Measurements from ENCODE around the gene KRTAP6-1.

The KRTAP6-1 gene, protein sequence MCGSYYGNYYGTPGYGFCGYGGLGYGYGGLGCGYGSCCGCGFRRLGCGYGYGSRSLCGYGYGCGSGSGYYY

DNA sequence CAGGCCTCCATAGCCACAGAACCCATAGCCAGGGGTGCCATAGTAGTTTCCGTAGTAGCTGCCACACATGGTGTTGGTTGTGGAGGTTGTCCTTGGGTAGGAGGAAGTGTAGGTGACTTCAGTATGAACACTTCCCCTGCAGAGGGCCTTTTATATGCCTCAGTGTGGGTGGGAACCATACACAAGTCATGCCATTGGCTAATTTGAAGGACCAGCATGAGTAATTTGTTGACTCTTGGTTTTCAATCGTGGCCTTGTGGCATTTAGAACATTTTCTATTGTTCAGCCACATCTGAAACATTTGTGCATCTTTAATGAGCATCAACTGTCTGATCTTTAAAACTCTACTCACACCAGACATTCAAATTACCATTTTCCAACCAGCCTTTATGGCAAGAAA lies at the start of gene KRTAP6-1:
TSS of gene KRTAP6-1 (minus strand) at position 95 of the 400 bp plus-strand sequence. CDS start at position 69, 26 bp downstream.
- Histone ChIP-seq H3K27me3 (ENCODE audit: insufficient read depth, low read length) (no peaks in the 10 kb centered on the region), H3K9ac (ENCODE audit: low read length) (no peak within 1 kb of the TSS), H3K4me2 (ENCODE audit: low read length) (no peak within 1 kb of the TSS), H3K36me3 (ENCODE audit: insufficient read depth, low read length) (no peaks in the 10 kb centered on the region), H3K4me3 (ENCODE audit: low read depth, low read length, poor library complexity, severe bottlenecking) (no peak within 1 kb of the TSS), H2AFZ (ENCODE audit: low read length) (no peak within 1 kb of the TSS), H3K4me1 (ENCODE audit: insufficient read depth, low read length, severe bottlenecking) (no peaks in the 10 kb centered on the region), H3K27ac (ENCODE audit: low read depth, low read length, poor library complexity, severe bottlenecking) (no peak within 1 kb of the TSS), H3F3A (ENCODE audit: insufficient read depth, low read length) (no peaks in the 10 kb centered on the region), H3K9me2 (ENCODE audit: low read depth, low read length) (no peaks in the 10 kb centered on the region), H4K20me1 (ENCODE audit: insufficient read depth, low read length) (no peaks in the 10 kb centered on the region), H3K9me3 (ENCODE audit: low read length) (no peaks in the 10 kb centered on the region), H3K79me2 (ENCODE audit: insufficient read depth, low read length) (no peaks in the 10 kb centered on the region)
- no peak for TF ChIP-seq EZH2 (IDR thresholded peaks at IDR 0.05; ENCODE audit: borderline replicate concordance, low read length)
- TF ChIP-seq, protein P1, sequence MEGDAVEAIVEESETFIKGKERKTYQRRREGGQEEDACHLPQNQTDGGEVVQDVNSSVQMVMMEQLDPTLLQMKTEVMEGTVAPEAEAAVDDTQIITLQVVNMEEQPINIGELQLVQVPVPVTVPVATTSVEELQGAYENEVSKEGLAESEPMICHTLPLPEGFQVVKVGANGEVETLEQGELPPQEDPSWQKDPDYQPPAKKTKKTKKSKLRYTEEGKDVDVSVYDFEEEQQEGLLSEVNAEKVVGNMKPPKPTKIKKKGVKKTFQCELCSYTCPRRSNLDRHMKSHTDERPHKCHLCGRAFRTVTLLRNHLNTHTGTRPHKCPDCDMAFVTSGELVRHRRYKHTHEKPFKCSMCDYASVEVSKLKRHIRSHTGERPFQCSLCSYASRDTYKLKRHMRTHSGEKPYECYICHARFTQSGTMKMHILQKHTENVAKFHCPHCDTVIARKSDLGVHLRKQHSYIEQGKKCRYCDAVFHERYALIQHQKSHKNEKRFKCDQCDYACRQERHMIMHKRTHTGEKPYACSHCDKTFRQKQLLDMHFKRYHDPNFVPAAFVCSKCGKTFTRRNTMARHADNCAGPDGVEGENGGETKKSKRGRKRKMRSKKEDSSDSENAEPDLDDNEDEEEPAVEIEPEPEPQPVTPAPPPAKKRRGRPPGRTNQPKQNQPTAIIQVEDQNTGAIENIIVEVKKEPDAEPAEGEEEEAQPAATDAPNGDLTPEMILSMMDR (IDR thresholded peaks at IDR 0.05; ENCODE audit: low read length) = no peak

DNA sequence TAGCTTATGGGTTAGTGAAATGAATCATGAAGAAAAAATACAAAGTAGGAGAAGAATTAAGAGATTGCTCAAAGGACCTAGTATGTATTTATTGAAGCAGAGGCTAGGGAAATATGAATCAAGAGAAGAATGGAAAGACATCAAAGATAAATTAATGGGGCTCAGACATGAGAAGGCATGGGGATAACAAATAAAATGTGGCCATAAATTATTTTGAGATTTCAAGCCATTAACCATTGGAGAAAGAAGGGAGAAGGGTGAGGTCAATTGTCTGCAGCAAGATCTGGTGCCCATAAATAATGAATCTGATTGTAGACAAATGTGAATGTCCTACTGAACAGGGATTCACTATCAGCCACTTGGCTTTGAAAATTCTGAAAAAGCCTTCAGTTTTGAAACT lies 39.2 kb upstream of the KRTAP6-1 start:
- TF ChIP-seq EZH2 (IDR thresholded peaks at IDR 0.05; ENCODE audit: borderline replicate concordance, low read length) = no peak
- TF ChIP-seq, protein P1 (IDR thresholded peaks at IDR 0.05; ENCODE audit: low read length) = no peak
- no peaks in the 10 kb centered on the region for H3K9me3 ChIP-seq (ENCODE audit: low read length)
- H4K20me1 ChIP-seq (ENCODE audit: insufficient read depth, low read length) = no peaks in the 10 kb centered on the region
- H3F3A ChIP-seq (ENCODE audit: insufficient read depth, low read length) = no peaks in the 10 kb centered on the region
- H3K36me3 ChIP-seq (ENCODE audit: insufficient read depth, low read length) = no peaks in the 10 kb centered on the region
- H3K9me2 ChIP-seq (ENCODE audit: low read depth, low read length) = no peaks in the 10 kb centered on the region
- no peak overlapping the region for H2AFZ ChIP-seq (ENCODE audit: low read length)
- H3K4me3 ChIP-seq (ENCODE audit: low read depth, low read length, poor library complexity, severe bottlenecking) = no peak overlapping the region
- H3K79me2 ChIP-seq (ENCODE audit: insufficient read depth, low read length) = no peaks in the 10 kb centered on the region
- no peak overlapping the region for H3K4me2 ChIP-seq (ENCODE audit: low read length)
- H3K4me1 ChIP-seq (ENCODE audit: insufficient read depth, low read length, severe bottlenecking) = no peaks in the 10 kb centered on the region
- H3K27me3 ChIP-seq (ENCODE audit: insufficient read depth, low read length) = no peaks in the 10 kb centered on the region
- no peak overlapping the region for H3K27ac ChIP-seq (ENCODE audit: low read depth, low read length, poor library complexity, severe bottlenecking)
- H3K9ac ChIP-seq (ENCODE audit: low read length) = no peak overlapping the region

DNA sequence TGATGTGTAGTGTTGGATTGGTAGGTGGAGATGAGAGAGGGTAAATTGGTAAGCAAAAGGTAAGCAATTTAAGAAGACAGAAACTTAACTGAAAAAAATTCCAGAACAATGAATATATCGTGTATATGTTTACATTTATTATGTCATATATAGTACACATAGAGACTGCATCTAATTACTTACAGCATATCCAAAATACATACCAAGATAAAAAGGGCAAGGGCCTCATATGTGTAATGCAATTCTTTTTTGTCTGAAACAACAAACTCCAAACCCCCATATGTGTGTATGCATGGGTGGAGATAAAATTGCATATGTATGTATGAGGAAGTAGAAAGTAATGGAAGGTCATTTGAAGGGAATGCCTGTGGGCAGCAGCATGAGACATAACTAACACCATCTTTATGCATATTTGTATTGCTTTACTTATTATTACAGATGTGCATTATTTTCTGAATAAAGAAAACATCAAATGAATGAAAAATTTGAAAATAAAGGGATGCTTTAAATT lies 33.2 kb upstream of the KRTAP6-1 start:
- Histone ChIP-seq H3K9ac (ENCODE audit: low read length) (no peak overlapping the region), H3F3A (ENCODE audit: insufficient read depth, low read length) (no peaks in the 10 kb centered on the region), H3K27ac (ENCODE audit: low read depth, low read length, poor library complexity, severe bottlenecking) (no peak overlapping the region), H3K27me3 (ENCODE audit: insufficient read depth, low read length) (no peaks in the 10 kb centered on the region), H2AFZ (ENCODE audit: low read length) (no peak overlapping the region), H4K20me1 (ENCODE audit: insufficient read depth, low read length) (no peaks in the 10 kb centered on the region), H3K9me3 (ENCODE audit: low read length) (no peaks in the 10 kb centered on the region), H3K4me3 (ENCODE audit: low read depth, low read length, poor library complexity, severe bottlenecking) (no peak overlapping the region), H3K9me2 (ENCODE audit: low read depth, low read length) (no peaks in the 10 kb centered on the region), H3K4me1 (ENCODE audit: insufficient read depth, low read length, severe bottlenecking) (no peaks in the 10 kb centered on the region), H3K79me2 (ENCODE audit: insufficient read depth, low read length) (no peaks in the 10 kb centered on the region), H3K36me3 (ENCODE audit: insufficient read depth, low read length) (no peaks in the 10 kb centered on the region), H3K4me2 (ENCODE audit: low read length) (no peak overlapping the region)
- TF ChIP-seq, protein P1 (IDR thresholded peaks at IDR 0.05; ENCODE audit: low read length) = no peak
- TF ChIP-seq EZH2 (IDR thresholded peaks at IDR 0.05; ENCODE audit: borderline replicate concordance, low read length) = no peak

All from OCI-LY1 (cell line).